Measurements from ENCODE around the gene EGFL8. TPM values are rescaled to one million over a fixed set of nuclear protein-coding genes. Genes with fewer than 3 reads are reported as not detected.
A peak's percentile ranks its signal among the peaks of the same experiment; 100 is the strongest.
"Not testable (repeated sequence)": the region's sequence is repeated elsewhere in the genome, so short reads cannot be mapped to it uniquely, and the experiment has no call there.

The EGFL8 gene
- total and polyA plus RNA-seq, 8 donors, result 2.2 to 46.8 (median 6.0) TPM

DNA sequence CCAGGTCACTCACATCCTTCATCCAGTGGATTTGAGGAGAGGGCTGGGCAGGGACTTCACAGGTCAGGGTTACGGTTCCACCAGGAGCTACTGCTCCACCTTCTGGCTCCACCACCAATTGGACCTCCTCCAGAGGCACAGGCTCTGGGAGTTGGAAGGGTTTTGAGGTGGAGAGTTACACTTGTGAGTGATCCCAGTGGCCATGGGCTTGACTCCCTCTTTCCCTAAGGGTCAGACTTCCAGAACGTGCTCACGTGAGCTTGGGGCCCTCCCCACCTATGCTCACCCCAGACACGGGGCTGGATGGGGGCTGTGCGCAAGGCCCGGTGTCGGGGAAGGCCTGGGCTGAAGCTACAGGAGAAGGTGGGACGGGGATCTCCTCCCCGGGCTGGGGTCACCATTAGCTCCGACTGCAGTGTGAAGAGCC lies 18.2 kb downstream of the EGFL8 start:
- Histone ChIP-seq H3K4me1 (peaks cover 4 to 11% (median 5%) of the 10 kb centered on the region in 3 donors), H3K36me3 (no peaks in the 10 kb centered on the region), H3K27ac (no peak overlapping the region), H3K4me3 (no peak overlapping the region), H3K9me3 (no peaks in the 10 kb centered on the region), H3K27me3 (no peaks in the 10 kb centered on the region)
- no peak for ATAC-seq
- intact Hi-C loops (cut with DNase I), result no loop called here
- DNase-seq, result peak in 2 of 6 donors; percentile 18 to 53
- TF ChIP-seq, protein P1, sequence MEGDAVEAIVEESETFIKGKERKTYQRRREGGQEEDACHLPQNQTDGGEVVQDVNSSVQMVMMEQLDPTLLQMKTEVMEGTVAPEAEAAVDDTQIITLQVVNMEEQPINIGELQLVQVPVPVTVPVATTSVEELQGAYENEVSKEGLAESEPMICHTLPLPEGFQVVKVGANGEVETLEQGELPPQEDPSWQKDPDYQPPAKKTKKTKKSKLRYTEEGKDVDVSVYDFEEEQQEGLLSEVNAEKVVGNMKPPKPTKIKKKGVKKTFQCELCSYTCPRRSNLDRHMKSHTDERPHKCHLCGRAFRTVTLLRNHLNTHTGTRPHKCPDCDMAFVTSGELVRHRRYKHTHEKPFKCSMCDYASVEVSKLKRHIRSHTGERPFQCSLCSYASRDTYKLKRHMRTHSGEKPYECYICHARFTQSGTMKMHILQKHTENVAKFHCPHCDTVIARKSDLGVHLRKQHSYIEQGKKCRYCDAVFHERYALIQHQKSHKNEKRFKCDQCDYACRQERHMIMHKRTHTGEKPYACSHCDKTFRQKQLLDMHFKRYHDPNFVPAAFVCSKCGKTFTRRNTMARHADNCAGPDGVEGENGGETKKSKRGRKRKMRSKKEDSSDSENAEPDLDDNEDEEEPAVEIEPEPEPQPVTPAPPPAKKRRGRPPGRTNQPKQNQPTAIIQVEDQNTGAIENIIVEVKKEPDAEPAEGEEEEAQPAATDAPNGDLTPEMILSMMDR (IDR thresholded peaks at IDR 0.05), result no peak
- 87 to 91% methylated on average over 10 of the region's 10 CpGs for WGBS, 2 donors
- no peak for FAIRE-seq

DNA sequence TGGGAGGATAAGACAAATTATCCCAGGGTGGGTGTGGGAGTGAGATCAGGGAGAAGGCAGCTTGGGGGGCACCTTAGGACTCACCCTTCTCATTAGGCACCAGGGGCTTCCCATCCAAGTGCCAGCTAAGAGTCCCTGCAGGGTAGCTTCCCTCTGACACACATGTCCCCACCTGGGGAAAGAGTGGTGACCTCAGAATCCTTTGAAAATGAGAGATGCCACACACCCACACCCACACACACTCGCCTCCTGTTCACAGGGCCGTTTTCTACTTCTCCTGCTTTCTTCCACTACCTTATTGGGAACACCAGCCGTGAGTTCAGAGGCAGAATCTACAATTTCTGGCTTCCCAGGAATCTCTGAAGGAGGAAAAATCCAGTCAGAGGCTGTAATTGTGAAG lies 18.6 kb downstream of the EGFL8 start:
- no peaks in the 10 kb centered on the region for H3K27me3 ChIP-seq
- 85 to 86% methylated on average over 3 of the region's 3 CpGs for WGBS, 2 donors
- TF ChIP-seq, protein P1 (IDR thresholded peaks at IDR 0.05), result no peak
- H3K4me1 ChIP-seq, result peaks cover 4 to 11% (median 5%) of the 10 kb centered on the region in 3 donors
- FAIRE-seq, result no peak
- ATAC-seq, result no peak
- no peak for DNase-seq
- no peaks in the 10 kb centered on the region for H3K36me3 ChIP-seq
- no peak overlapping the region for H3K27ac ChIP-seq
- H3K9me3 ChIP-seq, result no peaks in the 10 kb centered on the region
- H3K4me3 ChIP-seq, result no peak overlapping the region
- intact Hi-C loops (cut with DNase I), result no loop called here

GRCh38 chr6:32183483-32184083 lies 19.2 kb downstream of the EGFL8 start:
- intact Hi-C loops (cut with DNase I), result no loop called here
- peaks cover 4 to 11% (median 5%) of the 10 kb centered on the region in 3 donors for H3K4me1 ChIP-seq
- no peak for FAIRE-seq

GRCh38 chr6:32184084-32184640 lies 19.8 kb downstream of the EGFL8 start, which contains the start of gene AGER:
AGER (minus strand) TSS chr6:32184253; CDS start chr6:32184222, 31 bp downstream.
- Histone ChIP-seq H3K4me3 (no peak within 1 kb of the TSS), H3K36me3 (no peaks in the 10 kb centered on the region), H3K27me3 (no peaks in the 10 kb centered on the region), H3K4me1 (peaks cover 3 to 8% (median 4%) of the 10 kb centered on the region in 3 donors), H3K27ac (no peak within 1 kb of the TSS), H3K9me3 (no peaks in the 10 kb centered on the region)
- ATAC-seq (no peak), FAIRE-seq (no peak), DNase-seq (no peak)
- intact Hi-C loops (cut with DNase I), result no loop called here
- WGBS, 2 donors, result 72 to 77% methylated on average over 6 of the region's 6 CpGs
- TF ChIP-seq, protein P1 (IDR thresholded peaks at IDR 0.05), result no peak

More at GRCh38 chr6:32183483-32184083, 19.2 kb downstream of the EGFL8 start:
- no peaks in the 10 kb centered on the region for H3K9me3 ChIP-seq
- H3K27ac ChIP-seq, result no peak overlapping the region
- H3K36me3 ChIP-seq, result no peaks in the 10 kb centered on the region
- TF ChIP-seq, protein P1 (IDR thresholded peaks at IDR 0.05), result no peak
- no peak for ATAC-seq
- DNase-seq, result peak in 1 of 6 donors; percentile 30
- no peak overlapping the region for H3K4me3 ChIP-seq
- WGBS, 2 donors, result 84 to 89% methylated on average over 15 of the region's 15 CpGs
- no peaks in the 10 kb centered on the region for H3K27me3 ChIP-seq

GRCh38 chr6:32185681-32186131 lies 21.3 kb downstream of the EGFL8 start:
- 33 to 46% methylated on average over 11 of the region's 11 CpGs for WGBS, 2 donors
- H3K27me3 ChIP-seq; FAIRE-seq; H3K36me3 ChIP-seq; H3K9me3 ChIP-seq; H3K4me3 ChIP-seq; intact Hi-C loops (cut with DNase I); H3K4me1 ChIP-seq: not testable (repeated sequence)
- DNase-seq (peak in 3 of 6 donors; percentile 56 to 63 (median 58)), ATAC-seq (peak in 3 of 4 donors; percentile 30 to 48 (median 37))
- peak overlapping the region in 2 of 4 donors; percentile 5 to 22 for H3K27ac ChIP-seq

- intact Hi-C loops (cut with DNase I); DNase-seq: not testable (repeated sequence)
These were observed 21.9 kb downstream of the EGFL8 start for GRCh38 chr6:32186151-32186840.

More at GRCh38 chr6:32186151-32186840, 21.9 kb downstream of the EGFL8 start:
- peak overlapping the region in 2 of 4 donors; percentile 5 to 22 for H3K27ac ChIP-seq
- not testable (repeated sequence) for H3K4me1 ChIP-seq, H3K4me3 ChIP-seq, H3K36me3 ChIP-seq, H3K9me3 ChIP-seq, H3K27me3 ChIP-seq, FAIRE-seq, ATAC-seq
- WGBS, 2 donors, result 62 to 63% methylated on average over 10 of the region's 10 CpGs
